ENCODE data around the gene CITED4.

DNA sequence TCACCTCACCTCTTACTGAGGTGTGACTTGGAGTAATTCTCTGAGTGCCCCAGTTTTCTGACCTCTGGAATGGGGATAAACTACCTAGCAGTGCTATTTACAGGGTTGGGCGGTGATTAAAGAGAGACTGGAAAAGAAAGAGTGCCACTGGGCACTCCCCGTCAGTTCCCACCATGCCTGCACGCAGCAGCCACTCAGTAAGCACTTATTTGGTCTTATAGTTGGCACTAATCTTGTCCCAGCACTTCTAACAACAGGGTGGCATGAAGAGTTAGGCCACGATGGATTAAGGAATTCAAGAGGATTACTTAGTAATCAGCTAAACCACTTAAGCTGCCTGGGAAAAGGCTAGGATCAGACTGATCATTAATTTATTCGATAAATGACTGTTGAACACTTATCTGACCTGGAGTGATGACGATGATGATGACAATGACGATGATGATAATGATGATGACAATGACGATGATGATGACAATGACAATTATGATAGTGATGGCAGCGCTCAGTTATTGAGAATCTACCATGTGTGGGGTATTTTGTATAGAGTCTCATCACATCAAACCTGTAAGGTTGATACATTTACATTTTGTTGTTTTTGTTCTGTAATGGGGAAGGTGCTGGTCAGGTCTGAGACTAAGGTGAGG is 5.4 kb downstream of the CITED4 start:
- no peak for TF ChIP-seq EZH2 (IDR thresholded peaks at IDR 0.05; ENCODE audit: borderline replicate concordance, low read length)
- TF ChIP-seq CTCF (IDR thresholded peaks at IDR 0.05; ENCODE audit: low read length) = no peak
